K562 (cell line): ENCODE measurements around the gene LARP4B. TPM values are rescaled to one million over a fixed set of nuclear protein-coding genes. Genes with fewer than 3 reads are reported as not detected.

Source experiments
- ATF7 ChIP-seq: fragments of 450-650 bp; IDR thresholded peaks from 2 replicates; pipeline ENCODE4 v1.7.1; 2014; ENCODE audit warnings: mild to moderate bottlenecking, moderate library complexity
- ELF1 ChIP-seq: fragments of 200-800 bp; sonication (Bioruptor generic); IDR thresholded peaks from 2 replicates; pipeline ENCODE4 v1.6.1; 2016; ENCODE audit warnings: missing genetic modification characterization, missing compliant biosample characterization
- ELF4 ChIP-seq: fragments of 450-650 bp; formaldehyde crosslinking; IDR thresholded peaks from 2 replicates; pipeline ENCODE4 v1.4.0; 2022; ENCODE audit warnings: missing genetic modification characterization
- EP400 ChIP-seq: fragments of 450-650 bp; IDR thresholded peaks from 2 replicates; pipeline ENCODE4 v1.6.1; 2017; ENCODE audit warnings: antibody characterized with exemption, mild to moderate bottlenecking, moderate library complexity
- GABPB1 ChIP-seq: sonication (generic); formaldehyde crosslinking; IDR thresholded peaks from 2 replicates; pipeline ENCODE4 v1.8.0; 2022; ENCODE audit warnings: mild to moderate bottlenecking, missing genetic modification reagents
- HDAC1 ChIP-seq, 2 experiments: fragments of 450-650 bp; IDR thresholded peaks; 2 replicates each; pipeline ENCODE4 v1.6.1; 2016 to 2017; ENCODE audit warnings: inconsistent platforms in 1 of 2, mild to moderate bottlenecking in 1 of 2, moderate library complexity in 1 of 2
- IFI16 ChIP-seq: fragments of 250-450 bp; sonication (Bioruptor Pico); IDR thresholded peaks from 2 replicates; pipeline ENCODE4 v2.1.2; 2022; ENCODE audit warnings: mild to moderate bottlenecking, inconsistent platforms
- JUN ChIP-seq, 2 experiments: sonication (generic) in 1 of 2; formaldehyde crosslinking in 1 of 2; IDR thresholded peaks; 2 replicates each; pipeline versions ENCODE4 v1.6.1 to v1.8.0; 2012 to 2022; ENCODE audit warnings: borderline replicate concordance in 2 of 2, mild to moderate bottlenecking in 2 of 2, improper control_type of control experiment in 1 of 2, low read depth in 1 of 2, low read length in 1 of 2, missing genetic modification reagents in 1 of 2
- JUND ChIP-seq, 2 experiments: IDR thresholded peaks; 2 replicates in 1 of 2; 3 replicates in 1 of 2; pipeline ENCODE4 v1.6.1; 2011; ENCODE audit warnings: borderline replicate concordance in 2 of 2, low read depth in 2 of 2, low read length in 2 of 2, improper control_type of control experiment in 1 of 2, missing biosample characterization in 1 of 2, missing genetic modification characterization in 1 of 2, missing genetic modification reagents in 1 of 2
- RAD21 ChIP-seq, 2 experiments: fragments of 250-450 bp in 1 of 2; fragments of 450-650 bp in 1 of 2; sonication (Bioruptor Pico) in 1 of 2; formaldehyde crosslinking in 1 of 2; IDR thresholded peaks in 1 of 2; conservative IDR thresholded peaks in 1 of 2; 2 replicates each; pipeline versions ENCODE4 v1.4.0 to v1.8.0; 2020 to 2022; ENCODE audit warnings: mild to moderate bottlenecking in 2 of 2, moderate library complexity in 1 of 2
- RBBP5 ChIP-seq: fragments of 200-600 bp; sonication (generic); IDR thresholded peaks from 2 replicates; pipeline ENCODE4 v1.6.1; 2012; ENCODE audit warnings: borderline replicate concordance, mild to moderate bottlenecking, low read length, control low read depth, inconsistent platforms; ENCODE audit not compliant: insufficient read depth, poor library complexity, severe bottlenecking
- SIN3A ChIP-seq, 2 experiments: fragments of 150-350 bp in 1 of 2; IDR thresholded peaks; 2 replicates each; pipeline ENCODE4 v1.6.1; 2011 to 2016; ENCODE audit warnings: borderline replicate concordance in 2 of 2, low read depth in 2 of 2, low read length in 2 of 2, mild to moderate bottlenecking in 2 of 2, moderate library complexity in 2 of 2; ENCODE audit not compliant: control insufficient read depth in 1 of 2
- TEAD4 ChIP-seq, 2 experiments: sonication (generic) in 1 of 2; formaldehyde crosslinking in 1 of 2; IDR thresholded peaks; 2 replicates each; pipeline versions ENCODE4 v1.6.1 to v1.8.0; 2012 to 2022; ENCODE audit warnings: borderline replicate concordance in 1 of 2, inconsistent platforms in 1 of 2, low read length in 1 of 2, mild to moderate bottlenecking in 1 of 2, missing genetic modification reagents in 1 of 2
- TOE1 ChIP-seq, 2 experiments: fragments of 450-650 bp in 1 of 2; sonication (generic) in 1 of 2; formaldehyde crosslinking in 1 of 2; IDR thresholded peaks; 2 replicates each; pipeline versions ENCODE4 v1.7.1 to v1.8.0; 2016 to 2022; ENCODE audit warnings: borderline replicate concordance in 2 of 2, mild to moderate bottlenecking in 2 of 2, antibody characterized with exemption in 1 of 2, inconsistent platforms in 1 of 2, low read depth in 1 of 2, missing genetic modification reagents in 1 of 2, moderate library complexity in 1 of 2
- ZBTB1 ChIP-seq: sonication (generic); formaldehyde crosslinking; IDR thresholded peaks from 2 replicates; pipeline ENCODE4 v1.8.1; 2023; ENCODE audit warnings: missing genetic modification reagents, low read depth, mild to moderate bottlenecking, borderline replicate concordance
- polyA plus RNA-seq, 8 experiments: library from polyadenylated mRNA; depleted of rRNA in 4 of 8; stranded (reverse) in 5 of 8; unstranded in 3 of 8; fragments of >200 nt; fragmentation: Nextera tagmentation in 2 of 8; fragmentation: Illumina TruSeq in 1 of 8; extraction: Ambion mirVana in 2 of 8; extraction: Trizol in 1 of 8; gene quantifications; 2 replicates each; pipeline versions ENCODE4 v1.2.1 to v1.2.3, GENCODE V29; 2011 to 2014; ENCODE audit warnings: inconsistent platforms in 1 of 8, missing spikeins in 1 of 8
- total RNA-seq, 7 experiments: library from RNA; depleted of rRNA in 6 of 7; stranded (reverse); fragments of >200 nt in 6 of 7; fragmentation: Illumina TruSeq in 2 of 7; extraction: Trizol in 2 of 7; gene quantifications; 2 replicates each; pipeline versions ENCODE4 v1.2.1 to v1.2.3, GENCODE V29; 2011 to 2021; ENCODE audit warnings: low replicate concordance in 1 of 7
- TF ChIP-seq, protein P1 (sequence below): fragments of 450-650 bp; IDR thresholded peaks from 2 replicates; pipeline ENCODE4 v1.6.1; 2016; ENCODE audit warnings: borderline replicate concordance
- TF ChIP-seq, protein P2 (sequence below): sonication (generic); formaldehyde crosslinking; IDR thresholded peaks from 2 replicates; pipeline ENCODE4 v1.8.0; 2022; ENCODE audit warnings: missing genetic modification reagents, mild to moderate bottlenecking, moderate library complexity, borderline replicate concordance
- TF ChIP-seq, protein P3 (sequence below): fragments of 450-650 bp; formaldehyde crosslinking; conservative IDR thresholded peaks from 2 replicates; pipeline ENCODE4 v1.4.0; 2022; ENCODE audit warnings: mild to moderate bottlenecking, missing genetic modification characterization

The LARP4B gene
- total and polyA plus RNA-seq, 9 of the 15 experiments (the other 6 are each of a cell fraction or from before 2014, with no cell fraction given): 11.8 to 130 (median 42.6) TPM

DNA sequence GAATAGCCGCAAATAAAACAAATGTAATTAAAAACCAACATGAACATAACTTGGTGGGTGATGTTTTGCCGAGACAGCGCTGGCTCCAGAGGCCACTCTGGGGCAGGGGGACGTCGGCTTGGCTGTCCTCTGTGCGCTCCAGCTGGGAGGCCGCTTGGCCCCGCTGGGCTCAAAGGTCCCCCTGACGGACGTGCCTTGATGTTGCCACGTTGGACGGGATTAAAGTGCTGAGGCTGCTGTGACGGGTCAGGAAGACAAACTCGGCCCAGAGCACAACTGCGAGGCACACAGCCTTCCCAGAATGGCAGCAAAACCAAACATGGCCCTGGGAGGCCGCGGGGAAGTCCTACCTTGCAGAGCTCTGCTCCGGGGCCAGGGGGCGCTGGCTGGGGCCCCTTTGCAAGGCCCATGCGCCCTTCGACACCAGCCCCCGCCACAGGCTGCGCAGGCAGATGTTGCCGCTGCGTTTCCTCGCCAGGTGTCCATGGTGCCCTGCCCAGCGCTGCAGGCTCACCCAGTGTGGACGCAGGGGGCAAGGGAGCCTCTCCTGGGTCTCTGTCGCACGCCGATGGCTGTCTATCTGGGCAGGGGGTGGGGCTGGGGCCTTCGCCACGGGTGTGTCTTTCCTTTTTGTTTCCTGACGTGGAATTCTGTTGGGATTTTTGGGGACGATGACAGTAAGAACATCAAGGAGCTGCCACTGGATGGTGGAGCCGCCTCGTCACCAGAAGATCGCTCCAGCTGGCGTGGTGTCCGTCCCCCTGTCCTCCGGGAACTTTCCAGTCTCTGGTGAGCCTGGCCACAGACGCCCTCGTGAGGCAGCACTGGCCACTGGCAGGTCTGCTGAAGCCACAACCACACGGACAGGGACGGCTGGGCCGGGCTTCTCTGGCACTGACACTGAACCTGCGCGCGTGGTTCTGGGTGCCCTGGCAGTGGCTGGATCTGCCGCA, 142.4 kb downstream of the LARP4B start (continued):
- TF ChIP-seq, protein P1, sequence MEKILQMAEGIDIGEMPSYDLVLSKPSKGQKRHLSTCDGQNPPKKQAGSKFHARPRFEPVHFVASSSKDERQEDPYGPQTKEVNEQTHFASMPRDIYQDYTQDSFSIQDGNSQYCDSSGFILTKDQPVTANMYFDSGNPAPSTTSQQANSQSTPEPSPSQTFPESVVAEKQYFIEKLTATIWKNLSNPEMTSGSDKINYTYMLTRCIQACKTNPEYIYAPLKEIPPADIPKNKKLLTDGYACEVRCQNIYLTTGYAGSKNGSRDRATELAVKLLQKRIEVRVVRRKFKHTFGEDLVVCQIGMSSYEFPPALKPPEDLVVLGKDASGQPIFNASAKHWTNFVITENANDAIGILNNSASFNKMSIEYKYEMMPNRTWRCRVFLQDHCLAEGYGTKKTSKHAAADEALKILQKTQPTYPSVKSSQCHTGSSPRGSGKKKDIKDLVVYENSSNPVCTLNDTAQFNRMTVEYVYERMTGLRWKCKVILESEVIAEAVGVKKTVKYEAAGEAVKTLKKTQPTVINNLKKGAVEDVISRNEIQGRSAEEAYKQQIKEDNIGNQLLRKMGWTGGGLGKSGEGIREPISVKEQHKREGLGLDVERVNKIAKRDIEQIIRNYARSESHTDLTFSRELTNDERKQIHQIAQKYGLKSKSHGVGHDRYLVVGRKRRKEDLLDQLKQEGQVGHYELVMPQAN: peak; percentile 22; the same call in 1 of the 2 replicates
- TF ChIP-seq, protein P2, sequence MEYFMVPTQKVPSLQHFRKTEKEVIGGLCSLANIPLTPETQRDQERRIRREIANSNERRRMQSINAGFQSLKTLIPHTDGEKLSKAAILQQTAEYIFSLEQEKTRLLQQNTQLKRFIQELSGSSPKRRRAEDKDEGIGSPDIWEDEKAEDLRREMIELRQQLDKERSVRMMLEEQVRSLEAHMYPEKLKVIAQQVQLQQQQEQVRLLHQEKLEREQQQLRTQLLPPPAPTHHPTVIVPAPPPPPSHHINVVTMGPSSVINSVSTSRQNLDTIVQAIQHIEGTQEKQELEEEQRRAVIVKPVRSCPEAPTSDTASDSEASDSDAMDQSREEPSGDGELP (CRISPR knock-in tag): peak; percentile 89
- TF ChIP-seq HDAC1 (IDR thresholded peaks at IDR 0.05): peak in 1 of 2 experiments; percentile 34; a peak in 1 of 4 replicates
- TF ChIP-seq JUND (IDR thresholded peaks at IDR 0.05; ENCODE audit: borderline replicate concordance, low read depth, low read length): no peak
- TF ChIP-seq JUND (tag; IDR thresholded peaks at IDR 0.05; ENCODE audit: borderline replicate concordance, low read depth, low read length): no peak
- TF ChIP-seq TOE1 (IDR thresholded peaks at IDR 0.05; ENCODE audit: borderline replicate concordance): peak; percentile 31; the same call in 1 of the 2 replicates
- no peak for TF ChIP-seq TOE1 (CRISPR knock-in tag; IDR thresholded peaks at IDR 0.05; ENCODE audit: borderline replicate concordance, low read depth)
- TF ChIP-seq RBBP5: peak; percentile 33
- TF ChIP-seq IFI16 (CRISPR knock-in tag): no peak
- TF ChIP-seq ELF4: 0 out of 2 replicates have a peak, but pooled peaks have one; percentile 46
- no peak for TF ChIP-seq ZBTB1
- TF ChIP-seq ATF7: 0 out of 2 replicates have a peak, but pooled peaks have one; percentile 31
- peak; percentile 36; the same call in 1 of the 2 replicates for TF ChIP-seq EP400
- TF ChIP-seq TEAD4 (IDR thresholded peaks at IDR 0.05; ENCODE audit: low read length): no peak
- TF ChIP-seq TEAD4 (CRISPR knock-in tag; IDR thresholded peaks at IDR 0.05; ENCODE audit: borderline replicate concordance): 0 out of 2 replicates have a peak, but pooled peaks have one; percentile 22
- TF ChIP-seq ELF1 (tag): no peak
- TF ChIP-seq RAD21 (CRISPR knock-in tag; conservative IDR thresholded peaks at IDR 0.05 in 1 of 2, IDR thresholded peaks at IDR 0.05 in 1 of 2): peak; percentile 66 to 85
- peak in 1 of 2 experiments; percentile 44; a peak in 1 of 4 replicates for TF ChIP-seq SIN3A (IDR thresholded peaks at IDR 0.05; ENCODE audit: borderline replicate concordance in 2 of 2, control insufficient read depth in 1 of 2, low read depth in 2 of 2, low read length in 2 of 2)
- TF ChIP-seq GABPB1: peak; percentile 45; the same call in 1 of the 2 replicates
- TF ChIP-seq, protein P3, sequence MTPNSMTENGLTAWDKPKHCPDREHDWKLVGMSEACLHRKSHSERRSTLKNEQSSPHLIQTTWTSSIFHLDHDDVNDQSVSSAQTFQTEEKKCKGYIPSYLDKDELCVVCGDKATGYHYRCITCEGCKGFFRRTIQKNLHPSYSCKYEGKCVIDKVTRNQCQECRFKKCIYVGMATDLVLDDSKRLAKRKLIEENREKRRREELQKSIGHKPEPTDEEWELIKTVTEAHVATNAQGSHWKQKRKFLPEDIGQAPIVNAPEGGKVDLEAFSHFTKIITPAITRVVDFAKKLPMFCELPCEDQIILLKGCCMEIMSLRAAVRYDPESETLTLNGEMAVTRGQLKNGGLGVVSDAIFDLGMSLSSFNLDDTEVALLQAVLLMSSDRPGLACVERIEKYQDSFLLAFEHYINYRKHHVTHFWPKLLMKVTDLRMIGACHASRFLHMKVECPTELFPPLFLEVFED: no peak
- no peak for TF ChIP-seq JUN (IDR thresholded peaks at IDR 0.05; ENCODE audit: borderline replicate concordance, low read depth, low read length)
- 0 out of 2 replicates have a peak, but pooled peaks have one; percentile 57 for TF ChIP-seq JUN (CRISPR knock-in tag; IDR thresholded peaks at IDR 0.05; ENCODE audit: borderline replicate concordance)
